Central memory CD8-positive, alpha-beta T cell (primary cell): Measurements from ENCODE around the gene VOPP1.
A peak's percentile ranks its signal among the peaks of the same experiment; 100 is the strongest.

Experiments
- ATAC-seq: fragments of 150-1000 bp; cut with Tn5 transposase; replicated peaks from 2 replicates; pipeline ENCODE4 v1.10.0; 2022; ENCODE audit warnings: mild to moderate bottlenecking, moderate FRiP score, moderate number of reproducible peaks; ENCODE audit not compliant: poor library complexity, severe bottlenecking; ENCODE audit errors: extremely low read depth
- DNase-seq, 2 donors: peaks; one replicate each; pipeline ENCODE4 v3.0.0; 2021; ENCODE audit warnings: low spot score in 2 of 2
- H3K27ac Mint-ChIP-seq: one replicate; pipeline ENCODE4 v1.8.0; 2022; ENCODE audit warnings: low read depth, mild to moderate bottlenecking, moderate library complexity, mixed read lengths
- H3K27me3 Mint-ChIP-seq: one replicate; pipeline ENCODE4 v1.8.0; 2022; ENCODE audit warnings: mixed read lengths
- H3K36me3 Mint-ChIP-seq: one replicate; pipeline ENCODE4 v1.8.0; 2022; ENCODE audit warnings: mild to moderate bottlenecking, moderate library complexity, mixed read lengths; ENCODE audit not compliant: insufficient read depth
- H3K4me1 Mint-ChIP-seq: one replicate; pipeline ENCODE4 v1.8.0; 2022; ENCODE audit warnings: mixed read lengths
- H3K4me3 Mint-ChIP-seq: one replicate; pipeline ENCODE4 v1.8.0; 2022; ENCODE audit warnings: mild to moderate bottlenecking, moderate library complexity, mixed read lengths
- H3K9me3 Mint-ChIP-seq: one replicate; pipeline ENCODE4 v1.8.0; 2022; ENCODE audit warnings: mixed read lengths

VOPP1 gene

DNA sequence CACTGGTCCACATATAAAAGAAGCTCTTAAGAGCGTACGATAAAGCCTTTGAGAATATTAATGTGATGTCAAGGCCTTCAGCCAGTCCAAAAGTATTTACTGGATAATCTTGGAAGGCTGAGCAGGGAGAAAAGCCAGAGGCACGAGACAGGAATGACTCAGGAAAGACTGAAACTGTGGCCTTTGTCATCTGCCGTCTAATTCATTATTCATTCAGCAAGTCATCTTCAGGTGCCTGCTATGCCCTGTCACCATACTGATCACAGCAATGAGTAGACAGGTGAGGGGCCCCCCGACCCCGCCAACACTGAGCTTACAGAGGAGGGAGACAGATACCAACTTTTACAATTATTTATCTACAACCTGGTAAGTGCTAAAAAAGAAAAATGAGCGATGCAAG, 78.9 kb downstream of the VOPP1 start:
- Mint-ChIP-seq H3K27ac (peak overlapping the region; percentile 67), H3K4me1 (peaks cover 43% of the 10 kb centered on the region)

DNA sequence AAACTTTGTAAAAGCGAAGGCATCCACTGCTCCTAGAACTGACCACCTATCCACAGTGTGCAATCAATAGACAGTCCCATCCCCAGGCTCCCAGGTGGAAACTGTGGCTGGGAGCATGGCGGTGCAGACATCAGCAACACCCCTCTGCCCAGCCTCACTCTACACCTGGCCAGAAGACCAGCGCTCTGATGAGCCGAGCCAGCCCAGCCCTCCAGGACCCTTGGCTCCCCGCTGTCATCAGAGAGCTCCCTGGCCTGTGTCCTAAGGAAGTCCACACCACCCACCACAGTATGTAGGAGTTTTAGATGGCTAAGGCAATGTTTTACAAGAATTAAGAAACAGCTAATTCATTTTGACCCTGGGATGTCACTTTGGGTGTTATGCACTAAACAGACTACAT, 81.0 kb downstream of the VOPP1 start:
- Mint-ChIP-seq H3K27me3 (no peaks in the 10 kb centered on the region), H3K4me3 (no peak overlapping the region), H3K9me3 (no peaks in the 10 kb centered on the region), H3K27ac (no peak overlapping the region), H3K36me3 (peaks cover 31% of the 10 kb centered on the region), H3K4me1 (peaks cover 50% of the 10 kb centered on the region)
- ATAC-seq (no peak), DNase-seq (no peak)

More for the DNA sequence above, 78.9 kb downstream of the VOPP1 start:
- no peaks in the 10 kb centered on the region for H3K27me3 Mint-ChIP-seq
- no peaks in the 10 kb centered on the region for H3K9me3 Mint-ChIP-seq
- no peak for ATAC-seq
- H3K4me3 Mint-ChIP-seq = no peak overlapping the region
- peaks cover 34% of the 10 kb centered on the region for H3K36me3 Mint-ChIP-seq
- DNase-seq = no peak

DNA sequence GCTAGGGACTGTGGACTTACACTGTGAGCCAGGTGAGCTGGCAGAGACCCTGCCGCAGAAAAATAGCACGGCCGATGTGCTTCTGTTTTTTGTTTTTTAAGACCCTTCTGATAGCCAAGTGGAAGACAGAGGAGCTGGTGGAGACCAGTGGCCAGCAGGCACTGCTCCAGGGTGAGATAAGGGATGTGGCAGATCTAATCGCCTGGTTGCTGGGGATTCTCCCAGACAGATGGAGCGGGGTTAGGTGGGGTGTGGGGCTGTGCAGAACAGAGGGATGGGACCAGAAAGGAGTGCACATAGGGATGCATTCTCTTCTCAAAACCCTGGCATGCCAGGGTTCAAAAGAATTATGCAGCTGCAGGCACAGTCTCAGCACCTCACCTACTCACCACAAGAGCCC, 82.2 kb downstream of the VOPP1 start:
- H3K27me3 Mint-ChIP-seq = no peaks in the 10 kb centered on the region
- DNase-seq (no peak), ATAC-seq (no peak)
- peaks cover 29% of the 10 kb centered on the region for H3K36me3 Mint-ChIP-seq
- no peak overlapping the region for H3K4me3 Mint-ChIP-seq
- no peaks in the 10 kb centered on the region for H3K9me3 Mint-ChIP-seq
- peaks cover 52% of the 10 kb centered on the region for H3K4me1 Mint-ChIP-seq
- peak overlapping the region; percentile 79 for H3K27ac Mint-ChIP-seq

DNA sequence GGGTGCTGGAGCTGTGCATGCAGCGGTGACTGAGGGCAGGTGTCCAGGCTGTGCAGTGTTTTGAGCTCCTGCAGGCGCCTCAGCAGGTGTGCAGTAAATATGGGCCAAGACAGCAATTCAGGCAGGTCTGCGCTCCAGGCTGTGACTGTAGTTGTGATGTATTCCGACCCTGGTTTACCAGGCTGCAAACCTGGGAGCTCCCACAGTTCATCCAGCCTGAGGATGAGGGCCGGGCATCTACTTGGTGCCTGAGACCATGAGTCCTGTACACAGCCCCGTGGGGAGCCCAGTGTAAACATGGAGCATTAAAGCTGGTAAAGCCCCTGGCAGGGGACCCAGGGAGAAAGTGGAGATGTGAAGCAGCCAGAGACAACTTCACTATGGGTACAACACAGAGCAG, 82.8 kb downstream of the VOPP1 start:
- H3K36me3 Mint-ChIP-seq = peaks cover 29% of the 10 kb centered on the region
- peak overlapping the region; percentile 79 for H3K27ac Mint-ChIP-seq

DNA sequence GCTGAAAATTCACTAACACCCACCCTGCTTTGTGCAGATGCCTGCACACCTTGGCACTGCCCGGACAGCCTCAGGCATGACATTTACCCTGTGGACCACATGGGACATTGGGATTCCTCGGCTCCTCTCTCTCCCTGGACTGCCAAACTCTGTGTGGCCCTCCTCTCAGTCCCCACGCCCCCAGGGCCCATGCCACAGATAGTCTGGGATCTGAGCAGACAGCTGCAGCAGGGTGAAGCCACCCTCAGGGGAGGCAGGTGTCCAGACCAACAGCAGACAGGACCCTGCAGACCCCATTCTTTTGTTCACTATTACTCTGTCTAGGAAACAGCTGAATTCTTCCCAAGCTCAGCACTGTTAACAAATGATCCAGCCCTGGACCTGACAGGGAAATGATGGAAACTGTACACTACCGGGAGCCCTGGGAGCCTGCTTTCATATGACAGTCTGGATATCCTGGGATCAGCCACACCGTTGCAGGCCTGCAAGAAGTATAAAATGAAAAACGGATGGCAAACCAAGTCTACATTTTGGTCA, 83.4 kb downstream of the VOPP1 start:
- ATAC-seq (no peak), DNase-seq (no peak)
- Mint-ChIP-seq H3K36me3 (peaks cover 32% of the 10 kb centered on the region), H3K4me3 (no peak overlapping the region), H3K4me1 (peaks cover 62% of the 10 kb centered on the region), H3K9me3 (no peaks in the 10 kb centered on the region), H3K27ac (peak overlapping the region; percentile 67), H3K27me3 (no peaks in the 10 kb centered on the region)

More for the DNA sequence above, 82.8 kb downstream of the VOPP1 start:
- DNase-seq = no peak
- H3K9me3 Mint-ChIP-seq = no peaks in the 10 kb centered on the region
- peaks cover 57% of the 10 kb centered on the region for H3K4me1 Mint-ChIP-seq
- no peaks in the 10 kb centered on the region for H3K27me3 Mint-ChIP-seq
- no peak for ATAC-seq
- no peak overlapping the region for H3K4me3 Mint-ChIP-seq

DNA sequence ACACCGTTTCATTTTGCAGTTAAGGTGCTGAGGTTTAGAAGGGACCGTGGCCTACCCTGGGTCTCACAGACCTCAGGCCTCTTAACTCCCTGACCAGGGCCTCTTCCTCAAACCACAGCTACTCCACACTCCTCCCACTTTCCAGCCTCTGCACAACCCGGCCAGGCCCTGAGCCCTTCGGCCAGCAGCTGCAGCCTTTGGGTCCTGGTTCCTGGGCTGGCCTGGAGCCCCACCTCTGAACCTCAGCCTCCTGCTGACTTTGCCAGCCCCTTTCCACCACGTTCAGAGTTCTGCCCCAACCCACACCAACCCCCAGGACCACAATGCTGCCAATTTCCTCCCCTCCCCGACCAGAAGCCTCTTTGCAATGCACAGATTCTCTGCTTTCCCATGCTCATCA, 84.1 kb downstream of the VOPP1 start:
- Mint-ChIP-seq H3K4me3 (no peak overlapping the region), H3K27me3 (no peaks in the 10 kb centered on the region), H3K9me3 (no peaks in the 10 kb centered on the region), H3K4me1 (peaks cover 62% of the 10 kb centered on the region), H3K27ac (peak overlapping the region; percentile 67), H3K36me3 (peaks cover 33% of the 10 kb centered on the region)
- ATAC-seq (no peak), DNase-seq (no peak)

DNA sequence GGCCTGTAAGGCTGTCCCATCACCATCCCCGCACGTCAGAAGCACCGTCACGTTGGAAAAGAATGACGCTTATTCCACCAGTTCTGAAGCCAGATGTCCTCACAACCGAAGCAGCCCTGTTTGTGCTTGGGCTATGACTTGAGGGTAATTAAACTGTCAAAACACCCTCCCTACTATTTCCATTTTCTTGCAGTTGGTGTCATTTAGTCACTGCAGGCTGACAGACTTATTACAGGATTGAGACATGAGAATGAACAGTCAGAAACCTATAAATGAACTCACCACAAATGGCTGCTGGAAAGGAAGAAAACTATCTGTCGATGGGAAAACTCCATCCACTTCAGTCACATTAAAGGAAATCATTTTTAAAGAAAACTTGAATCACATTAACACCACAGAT, 85.3 kb downstream of the VOPP1 start:
- no peak overlapping the region for H3K4me3 Mint-ChIP-seq
- no peak overlapping the region for H3K27ac Mint-ChIP-seq
- no peak for ATAC-seq
- no peaks in the 10 kb centered on the region for H3K27me3 Mint-ChIP-seq
- peaks cover 55% of the 10 kb centered on the region for H3K4me1 Mint-ChIP-seq
- peaks cover 33% of the 10 kb centered on the region for H3K36me3 Mint-ChIP-seq
- no peaks in the 10 kb centered on the region for H3K9me3 Mint-ChIP-seq
- no peak for DNase-seq

DNA sequence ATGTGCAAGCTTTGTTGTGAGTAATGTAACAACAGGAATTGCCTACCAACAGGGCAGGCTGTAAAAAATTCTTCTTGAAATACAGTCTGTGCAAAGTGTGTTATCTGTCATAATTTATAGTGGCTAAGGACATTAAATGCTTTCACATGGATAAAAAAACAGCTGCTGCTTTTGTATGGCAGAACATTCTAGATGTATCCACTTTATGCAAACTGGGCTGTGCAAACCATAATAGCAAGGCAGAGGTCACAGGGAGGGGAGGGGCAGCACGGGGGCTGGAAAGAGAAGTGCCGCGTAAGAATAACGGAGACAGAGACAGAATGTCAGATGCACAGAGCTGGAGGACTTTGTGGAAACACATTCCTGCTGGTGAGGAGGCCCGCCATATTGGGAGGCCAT, 86.1 kb downstream of the VOPP1 start:
- Mint-ChIP-seq H3K9me3 (no peaks in the 10 kb centered on the region), H3K27me3 (no peaks in the 10 kb centered on the region), H3K36me3 (peaks cover 32% of the 10 kb centered on the region), H3K4me3 (no peak overlapping the region), H3K27ac (no peak overlapping the region), H3K4me1 (peaks cover 55% of the 10 kb centered on the region)
- ATAC-seq = no peak
- DNase-seq = no peak

DNA sequence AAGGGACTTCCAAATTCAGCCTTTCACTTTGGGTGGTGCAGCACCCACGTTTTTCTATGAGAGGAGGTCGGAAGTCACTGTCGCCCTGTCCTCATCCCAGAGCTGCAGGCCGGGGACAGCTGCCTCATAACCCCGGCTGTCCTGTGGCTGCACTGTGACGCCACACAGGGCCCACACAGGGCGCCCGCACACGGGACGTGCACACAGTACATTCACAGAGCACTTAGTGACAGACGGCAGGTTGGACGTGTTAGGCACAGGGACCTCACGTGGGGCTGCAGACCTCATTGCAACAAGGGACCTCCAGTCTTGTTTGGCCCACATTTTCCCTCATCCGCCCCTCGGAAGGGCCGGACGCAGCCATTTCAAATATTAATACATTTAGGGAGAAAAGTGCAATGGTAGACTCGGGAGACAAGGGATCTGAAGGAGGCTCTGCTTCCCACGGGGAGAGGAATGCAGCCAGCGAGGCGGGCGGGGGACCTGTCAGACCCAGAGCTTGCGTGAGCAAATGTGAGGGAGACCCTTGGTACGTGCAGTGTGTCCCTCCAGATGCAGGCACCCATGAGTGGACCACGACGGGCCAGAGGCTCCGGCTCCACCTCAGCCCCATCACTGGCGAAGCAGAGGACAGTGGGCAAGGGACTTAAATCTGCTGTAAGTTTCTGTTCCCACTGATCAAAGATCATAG, 86.7 kb downstream of the VOPP1 start:
- Mint-ChIP-seq H3K4me1 (peaks cover 61% of the 10 kb centered on the region), H3K9me3 (no peaks in the 10 kb centered on the region), H3K27me3 (no peaks in the 10 kb centered on the region), H3K4me3 (no peak overlapping the region), H3K27ac (no peak overlapping the region), H3K36me3 (peaks cover 29% of the 10 kb centered on the region)
- ATAC-seq = no peak
- no peak for DNase-seq

DNA sequence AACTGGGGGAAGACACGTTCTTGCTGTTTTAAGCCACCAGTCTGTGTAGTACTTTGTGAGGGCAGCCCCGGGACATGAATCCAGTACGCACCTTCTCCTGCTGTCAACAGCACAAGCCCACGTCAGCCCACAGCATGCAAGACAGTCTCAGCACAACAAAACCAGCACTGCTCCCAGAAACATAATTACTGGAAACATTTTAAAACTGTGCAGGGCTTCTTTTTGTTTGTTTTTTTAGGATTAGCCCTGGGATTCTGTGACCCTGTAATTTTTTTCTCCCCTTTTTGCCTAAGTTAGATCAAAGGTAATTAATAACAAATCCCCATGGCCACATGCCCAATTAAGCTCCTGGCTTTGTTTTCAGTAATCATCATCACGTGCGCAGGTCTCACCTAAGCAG, 87.5 kb downstream of the VOPP1 start:
- Mint-ChIP-seq H3K27me3 (no peaks in the 10 kb centered on the region), H3K4me1 (peaks cover 61% of the 10 kb centered on the region), H3K36me3 (peaks cover 27% of the 10 kb centered on the region), H3K9me3 (no peaks in the 10 kb centered on the region), H3K27ac (no peak overlapping the region), H3K4me3 (no peak overlapping the region)
- DNase-seq (no peak), ATAC-seq (no peak)

DNA sequence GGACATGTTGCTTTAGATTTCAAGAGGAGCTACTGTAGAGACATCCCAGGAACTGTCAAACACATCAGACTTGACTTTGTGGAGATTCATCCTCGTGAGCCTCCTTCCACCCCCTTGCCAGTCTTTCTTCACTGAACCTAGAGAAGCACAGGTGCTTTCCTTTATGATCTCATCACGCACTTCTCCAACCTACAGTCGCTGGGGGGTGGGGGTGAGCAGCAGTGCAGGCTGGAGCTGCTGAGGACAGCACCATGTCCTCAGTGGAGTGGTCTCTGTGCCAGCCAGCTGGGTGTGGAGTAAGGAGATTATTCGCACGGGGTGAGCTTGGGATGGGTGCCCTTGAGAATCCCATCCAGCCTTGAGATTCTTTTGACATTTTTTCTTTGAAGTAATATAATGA, 88.1 kb downstream of the VOPP1 start:
- Mint-ChIP-seq H3K9me3 (no peaks in the 10 kb centered on the region), H3K4me3 (no peak overlapping the region), H3K27me3 (no peaks in the 10 kb centered on the region)

DNA sequence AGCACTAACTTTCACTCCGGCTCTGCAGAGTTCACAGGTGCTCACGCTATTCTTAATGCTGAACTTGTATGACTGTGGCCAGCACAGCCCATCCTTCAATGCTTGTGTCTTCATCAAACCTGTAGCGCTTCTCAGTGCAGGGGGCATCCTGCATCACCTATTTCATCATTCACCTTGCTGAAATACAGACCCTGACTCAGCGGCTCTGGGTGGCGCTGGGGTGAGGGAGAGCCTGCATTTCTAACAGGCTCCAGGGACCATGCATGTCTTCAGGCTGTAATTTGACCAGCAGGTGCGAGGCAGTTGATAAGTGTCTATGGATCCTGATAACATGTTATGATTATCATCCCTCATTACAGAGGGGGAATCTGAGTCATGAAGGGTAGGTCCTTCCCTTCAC, 89.3 kb downstream of the VOPP1 start:
- no peak for ATAC-seq
- H3K27me3 Mint-ChIP-seq = no peaks in the 10 kb centered on the region
- H3K9me3 Mint-ChIP-seq = no peaks in the 10 kb centered on the region
- H3K4me3 Mint-ChIP-seq = no peak overlapping the region
- no peak for DNase-seq
- no peak overlapping the region for H3K27ac Mint-ChIP-seq
- peaks cover 17% of the 10 kb centered on the region for H3K36me3 Mint-ChIP-seq
- peaks cover 51% of the 10 kb centered on the region for H3K4me1 Mint-ChIP-seq

More for the DNA sequence above, 88.1 kb downstream of the VOPP1 start:
- Mint-ChIP-seq H3K4me1 (peaks cover 55% of the 10 kb centered on the region), H3K27ac (peak overlapping the region; percentile 61), H3K36me3 (peaks cover 22% of the 10 kb centered on the region)
- DNase-seq (no peak), ATAC-seq (no peak)

DNA sequence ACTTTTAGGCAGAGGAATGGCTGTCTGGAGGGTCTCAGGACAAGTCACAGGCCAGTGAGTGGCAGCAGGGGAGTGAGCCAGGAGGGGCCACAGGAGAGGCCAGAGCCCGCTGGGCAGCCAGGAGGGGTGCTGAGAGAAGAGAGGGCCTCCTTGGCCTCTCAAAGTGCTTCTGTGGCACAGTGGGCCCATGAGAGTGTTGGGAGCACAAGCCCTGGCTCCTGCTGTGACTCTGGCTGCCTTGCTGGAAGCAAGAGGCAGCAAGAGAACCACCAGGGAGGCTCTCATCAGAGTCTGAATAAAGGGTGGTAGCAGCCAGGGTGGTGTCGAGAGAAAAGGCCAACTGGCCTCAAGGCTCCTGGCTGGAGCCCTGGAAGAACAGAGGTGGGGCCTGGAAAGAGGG, 91.1 kb downstream of the VOPP1 start:
- ATAC-seq = no peak
- no peaks in the 10 kb centered on the region for H3K27me3 Mint-ChIP-seq
- H3K36me3 Mint-ChIP-seq = peaks cover 17% of the 10 kb centered on the region
- H3K4me1 Mint-ChIP-seq = peaks cover 60% of the 10 kb centered on the region
- H3K27ac Mint-ChIP-seq = peak overlapping the region; percentile 50
- no peak overlapping the region for H3K4me3 Mint-ChIP-seq
- no peaks in the 10 kb centered on the region for H3K9me3 Mint-ChIP-seq
- no peak for DNase-seq
